RWPE2 (cell line): ENCODE data around the gene BRAT1.
A peak's percentile ranks its signal among the peaks of the same experiment; 100 is the strongest.

Experiments used
- ATAC-seq: fragments of 200-7000 bp; cut with Tn5 transposase; 3 replicates; pipeline ENCODE4 v1.9.1; 2021; ENCODE audit warnings: low read depth
- DNase-seq: peaks from one replicate; pipeline ENCODE4 v3.0.0-alpha.2; 2020; ENCODE audit warnings: low spot score
- H3K27ac ChIP-seq: fragments of 450-650 bp; 2 replicates; pipeline ENCODE4 v1.5.1; 2017; ENCODE audit warnings: mild to moderate bottlenecking; ENCODE audit not compliant: poor library complexity, severe bottlenecking
- H3K27me3 ChIP-seq: fragments of 250-450 bp; sonication (Bioruptor Pico); 2 replicates; pipeline ENCODE4 v1.5.1; 2021; ENCODE audit warnings: mild to moderate bottlenecking, moderate library complexity; ENCODE audit not compliant: insufficient read depth, poor library complexity, severe bottlenecking
- H3K36me3 ChIP-seq: fragments of 250-450 bp; sonication (Bioruptor Pico); 2 replicates; pipeline ENCODE4 v1.5.1; 2020; ENCODE audit warnings: low read depth, mild to moderate bottlenecking, moderate library complexity
- H3K4me1 ChIP-seq: fragments of 250-450 bp; sonication (Bioruptor Pico); 2 replicates; pipeline ENCODE4 v1.5.1; 2021; ENCODE audit warnings: mild to moderate bottlenecking, moderate library complexity; ENCODE audit not compliant: insufficient read depth, poor library complexity, severe bottlenecking
- H3K4me3 ChIP-seq: fragments of 250-450 bp; sonication (Bioruptor Pico); 2 replicates; pipeline ENCODE4 v1.5.1; 2021; ENCODE audit warnings: mild to moderate bottlenecking, moderate library complexity; ENCODE audit not compliant: severe bottlenecking
- H3K9me3 ChIP-seq: fragments of 250-450 bp; sonication (Bioruptor Pico); 2 replicates; pipeline ENCODE4 v1.5.1; 2021; ENCODE audit warnings: mild to moderate bottlenecking, moderate library complexity; ENCODE audit not compliant: severe bottlenecking
- TF ChIP-seq, protein P1 (sequence below): fragments of 450-650 bp; IDR thresholded peaks from one replicate; pipeline ENCODE4 v1.5.1; 2017; ENCODE audit warnings: mild to moderate bottlenecking, moderate library complexity; ENCODE audit not compliant: poor library complexity, severe bottlenecking

The BRAT1 gene

DNA sequence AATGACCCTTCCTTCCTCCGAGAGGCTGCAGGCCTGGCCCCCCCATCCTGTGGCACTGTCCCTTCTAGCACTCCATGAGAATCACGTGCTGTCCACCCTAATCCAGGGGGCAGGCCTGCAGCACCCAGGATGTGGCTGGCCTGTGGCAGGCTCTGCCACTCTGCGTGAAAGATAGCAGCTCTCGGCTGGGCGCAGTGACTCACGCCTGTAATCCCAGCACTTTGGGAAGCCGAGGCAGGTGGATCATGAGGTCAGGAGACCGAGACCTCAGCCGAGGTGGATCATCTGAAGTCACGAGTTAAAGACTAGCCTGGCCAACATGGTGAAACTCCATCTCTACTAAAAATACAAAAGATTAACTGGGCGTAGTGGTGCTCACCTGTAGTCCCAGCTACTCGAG, 54.6 kb downstream of the BRAT1 start:
- Histone ChIP-seq H3K4me3 (no peak overlapping the region), H3K4me1 (no peaks in the 10 kb centered on the region), H3K27ac (no peak overlapping the region), H3K9me3 (no peaks in the 10 kb centered on the region), H3K36me3 (no peaks in the 10 kb centered on the region), H3K27me3 (no peaks in the 10 kb centered on the region)
- TF ChIP-seq, protein P1, sequence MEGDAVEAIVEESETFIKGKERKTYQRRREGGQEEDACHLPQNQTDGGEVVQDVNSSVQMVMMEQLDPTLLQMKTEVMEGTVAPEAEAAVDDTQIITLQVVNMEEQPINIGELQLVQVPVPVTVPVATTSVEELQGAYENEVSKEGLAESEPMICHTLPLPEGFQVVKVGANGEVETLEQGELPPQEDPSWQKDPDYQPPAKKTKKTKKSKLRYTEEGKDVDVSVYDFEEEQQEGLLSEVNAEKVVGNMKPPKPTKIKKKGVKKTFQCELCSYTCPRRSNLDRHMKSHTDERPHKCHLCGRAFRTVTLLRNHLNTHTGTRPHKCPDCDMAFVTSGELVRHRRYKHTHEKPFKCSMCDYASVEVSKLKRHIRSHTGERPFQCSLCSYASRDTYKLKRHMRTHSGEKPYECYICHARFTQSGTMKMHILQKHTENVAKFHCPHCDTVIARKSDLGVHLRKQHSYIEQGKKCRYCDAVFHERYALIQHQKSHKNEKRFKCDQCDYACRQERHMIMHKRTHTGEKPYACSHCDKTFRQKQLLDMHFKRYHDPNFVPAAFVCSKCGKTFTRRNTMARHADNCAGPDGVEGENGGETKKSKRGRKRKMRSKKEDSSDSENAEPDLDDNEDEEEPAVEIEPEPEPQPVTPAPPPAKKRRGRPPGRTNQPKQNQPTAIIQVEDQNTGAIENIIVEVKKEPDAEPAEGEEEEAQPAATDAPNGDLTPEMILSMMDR, result no peak
- ATAC-seq, result no peak
- no peak for DNase-seq

DNA sequence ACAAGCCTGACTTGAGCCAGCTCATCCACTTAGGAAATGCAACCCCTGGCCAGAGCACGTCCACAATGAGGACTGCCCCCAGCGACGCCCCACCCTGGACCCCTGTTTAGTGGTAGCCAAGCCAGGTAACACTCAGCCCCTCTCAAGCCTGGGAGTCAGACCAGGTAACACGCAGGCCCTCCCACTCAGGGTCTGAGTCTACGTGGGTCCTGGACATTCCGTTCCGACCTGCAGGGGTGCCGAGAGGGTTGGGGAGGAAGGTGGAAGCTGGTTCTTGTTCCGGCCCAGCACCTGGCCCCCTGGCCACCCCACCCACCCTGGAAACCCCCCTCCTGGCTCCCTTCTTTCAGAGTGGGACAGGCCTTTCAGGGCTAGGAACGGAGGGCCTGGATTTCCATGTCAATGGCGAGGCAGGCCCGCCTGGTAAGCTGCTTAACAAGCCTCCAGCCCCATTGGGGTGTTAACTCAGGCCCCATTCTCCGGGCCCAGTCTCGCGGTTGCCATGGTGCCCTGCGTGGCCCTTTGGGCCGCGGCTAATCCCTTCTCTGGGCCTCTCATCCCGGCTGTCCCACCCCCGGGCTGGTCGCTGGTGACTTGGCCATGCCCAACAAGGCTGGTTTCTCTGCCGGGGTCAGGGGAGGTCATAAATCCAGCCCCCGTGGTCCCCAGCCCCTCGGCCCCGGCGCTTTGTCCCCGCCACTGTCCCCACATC, 55.4 kb downstream of the BRAT1 start:
- Histone ChIP-seq H3K36me3 (no peaks in the 10 kb centered on the region), H3K4me3 (no peak overlapping the region), H3K4me1 (no peaks in the 10 kb centered on the region), H3K27ac (no peak overlapping the region), H3K27me3 (no peaks in the 10 kb centered on the region), H3K9me3 (no peaks in the 10 kb centered on the region)
- ATAC-seq, result no peak
- no peak for DNase-seq
- TF ChIP-seq, protein P1, result no peak

DNA sequence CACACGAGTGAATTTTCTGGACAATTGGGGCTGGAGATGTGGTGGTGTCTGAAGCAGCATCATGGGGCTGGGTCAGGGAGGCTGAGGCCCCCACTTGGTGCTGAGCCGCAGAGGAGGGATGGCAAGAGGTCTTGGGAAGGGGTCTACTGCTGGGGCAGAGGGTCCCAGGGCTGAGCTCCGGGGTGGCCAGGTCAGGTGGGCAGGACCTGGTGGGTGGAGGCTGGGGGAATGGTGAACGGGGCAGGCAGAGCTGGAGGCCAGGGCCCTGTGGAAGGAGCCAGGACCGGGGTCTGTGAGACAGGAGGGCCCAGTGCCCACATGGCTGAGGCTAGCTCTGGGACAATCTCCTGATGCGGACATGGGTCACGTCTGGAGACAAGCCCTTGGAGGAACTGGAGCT, 56.1 kb downstream of the BRAT1 start:
- H3K9me3 ChIP-seq, result no peaks in the 10 kb centered on the region
- DNase-seq, result no peak
- no peaks in the 10 kb centered on the region for H3K27me3 ChIP-seq
- no peak overlapping the region for H3K27ac ChIP-seq
- 0 out of 3 replicates have a peak, but pooled peaks have one; percentile 6 for ATAC-seq
- no peaks in the 10 kb centered on the region for H3K36me3 ChIP-seq
- TF ChIP-seq, protein P1, result no peak
- H3K4me1 ChIP-seq, result no peaks in the 10 kb centered on the region
- H3K4me3 ChIP-seq, result no peak overlapping the region

DNA sequence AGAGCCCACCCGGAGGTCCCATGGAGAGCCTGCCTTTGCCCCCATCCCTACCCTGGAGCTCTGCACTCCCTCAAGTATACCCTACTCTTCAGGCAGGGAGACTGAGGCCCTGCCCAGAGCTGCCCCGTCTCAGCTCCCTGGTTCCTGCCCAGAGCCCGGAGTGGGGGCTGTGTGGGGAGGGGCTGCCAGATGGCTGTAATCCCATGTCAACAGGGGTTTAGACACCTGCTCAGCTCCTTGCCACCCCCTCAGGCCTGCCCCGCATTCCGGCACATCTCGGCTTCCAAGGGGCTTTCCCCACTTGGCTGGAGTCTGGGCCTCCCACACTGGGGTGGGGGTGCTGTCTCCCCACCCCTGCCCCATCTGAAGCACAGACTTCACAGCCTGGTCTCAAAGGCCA, 56.6 kb downstream of the BRAT1 start:
- ATAC-seq, result no peak
- no peaks in the 10 kb centered on the region for H3K9me3 ChIP-seq
- H3K36me3 ChIP-seq, result no peaks in the 10 kb centered on the region
- H3K27ac ChIP-seq, result no peak overlapping the region
- no peaks in the 10 kb centered on the region for H3K4me1 ChIP-seq
- no peak for DNase-seq
- H3K27me3 ChIP-seq, result no peaks in the 10 kb centered on the region
- TF ChIP-seq, protein P1, result no peak
- H3K4me3 ChIP-seq, result no peak overlapping the region
